MM.1S (cell line): ENCODE data around the gene MYO6.

ENCODE experiments used
- DNase-seq: peaks from one replicate; pipeline ENCODE4 v3.0.0-alpha.2; 2015
- H2AFZ ChIP-seq: fragments of 300-600 bp; sonication (generic); 2 replicates; pipeline ENCODE4 v1.6.0; 2016; ENCODE audit warnings: antibody characterized with exemption, low read length
- H3F3A ChIP-seq: fragments of 300-600 bp; sonication (generic); 2 replicates; pipeline ENCODE4 v1.6.1; 2016; ENCODE audit warnings: mild to moderate bottlenecking, antibody characterized with exemption, low read length, moderate library complexity, mixed read lengths; ENCODE audit not compliant: insufficient read depth
- H3K27ac ChIP-seq: fragments of 300-600 bp; sonication (generic); 2 replicates; pipeline ENCODE4 v1.5.1; 2016; ENCODE audit warnings: mild to moderate bottlenecking, low read length
- H3K27me3 ChIP-seq: fragments of 300-600 bp; sonication (generic); replicated peaks from 2 replicates; pipeline ENCODE4 v1.6.0; 2016; ENCODE audit warnings: low read length; ENCODE audit not compliant: insufficient read depth
- H3K36me3 ChIP-seq: fragments of 300-600 bp; sonication (generic); replicated peaks from 2 replicates; pipeline ENCODE4 v1.6.1; 2016; ENCODE audit warnings: mild to moderate bottlenecking, low read length, mixed read lengths; ENCODE audit not compliant: insufficient read depth
- H3K4me1 ChIP-seq: fragments of 300-600 bp; sonication (generic); 2 replicates; pipeline ENCODE4 v1.6.1; 2016; ENCODE audit warnings: low read length, mixed read lengths
- H3K4me2 ChIP-seq: fragments of 300-600 bp; sonication (generic); 2 replicates; pipeline ENCODE4 v1.6.0; 2016; ENCODE audit warnings: low read depth, low read length
- H3K4me3 ChIP-seq: fragments of 300-600 bp; sonication (generic); 2 replicates; pipeline ENCODE4 v1.5.1; 2016; ENCODE audit warnings: low read length, mixed read lengths
- H3K79me2 ChIP-seq: fragments of 300-600 bp; sonication (generic); 2 replicates; pipeline ENCODE4 v1.6.1; 2016; ENCODE audit warnings: mixed run types, low read length, mixed read lengths
- H3K9ac ChIP-seq: fragments of 300-600 bp; sonication (generic); 2 replicates; pipeline ENCODE4 v1.6.1; 2016; ENCODE audit warnings: low read length, mixed read lengths
- H3K9me2 ChIP-seq: fragments of 300-600 bp; sonication (generic); replicated peaks from 2 replicates; pipeline ENCODE4 v1.6.1; 2016; ENCODE audit warnings: mild to moderate bottlenecking, low read length, mixed read lengths; ENCODE audit not compliant: insufficient read depth
- H3K9me3 ChIP-seq: fragments of 300-600 bp; sonication (generic); replicated peaks from 2 replicates; pipeline ENCODE4 v1.6.1; 2016; ENCODE audit warnings: mild to moderate bottlenecking, low read length, mixed read lengths; ENCODE audit not compliant: insufficient read depth
- H4K20me1 ChIP-seq: fragments of 300-600 bp; sonication (generic); 2 replicates; pipeline ENCODE4 v1.6.1; 2016; ENCODE audit warnings: mild to moderate bottlenecking, low read length, moderate library complexity, mixed read lengths; ENCODE audit not compliant: insufficient read depth
- EZH2 ChIP-seq: fragments of 300-600 bp; sonication (generic); optimal IDR thresholded peaks from 2 replicates; pipeline ENCODE3; 2017; ENCODE audit warnings: low read depth, mild to moderate bottlenecking, antibody characterized with exemption, low read length, mixed read lengths
- EZH2phosphoT487 ChIP-seq: fragments of 300-600 bp; sonication (generic); IDR thresholded peaks from 2 replicates; pipeline ENCODE4 v1.6.1; 2018; ENCODE audit warnings: antibody characterized with exemption, low read length
- TF ChIP-seq, protein P1 (sequence below): fragments of 300-600 bp; sonication (generic); IDR thresholded peaks from 2 replicates; pipeline ENCODE4 v1.5.1; 2016; ENCODE audit warnings: antibody characterized with exemption, low read length, mixed read lengths

MYO6 gene

DNA sequence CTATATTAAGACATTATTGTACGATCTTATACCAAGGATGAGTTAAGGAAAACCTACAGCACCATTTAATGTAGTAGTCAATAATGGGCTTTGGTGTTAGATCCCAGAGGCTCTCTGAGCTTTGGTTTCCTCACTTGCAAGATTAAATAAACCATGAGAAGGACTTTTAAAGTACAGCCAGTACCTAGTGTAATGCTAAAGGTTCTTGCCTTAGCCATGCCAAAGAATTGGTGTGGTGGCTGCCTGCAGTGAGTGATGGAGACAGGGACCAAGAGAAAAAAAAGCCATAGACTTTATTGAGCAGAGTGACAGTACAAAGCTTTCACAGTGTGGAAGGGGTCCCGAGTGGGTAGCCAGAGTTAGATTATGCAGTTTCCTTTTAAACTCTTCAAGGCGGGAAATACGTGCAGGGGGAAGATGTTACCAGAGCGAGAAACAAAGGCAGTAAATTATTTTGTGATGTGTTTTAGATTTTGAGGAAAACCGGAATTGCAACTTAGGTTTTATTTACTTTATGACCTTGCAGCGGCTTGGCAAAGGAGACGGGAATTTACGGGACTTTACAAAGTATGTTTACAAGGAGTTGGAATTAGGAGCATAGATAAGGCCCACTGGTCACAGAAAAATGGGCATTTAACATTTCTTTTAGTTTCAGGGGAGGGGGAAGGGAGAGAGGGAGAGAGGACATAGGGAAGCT, 100.4 kb downstream of the MYO6 start:
- no peak overlapping the region for H2AFZ ChIP-seq
- no peak overlapping the region for H3K27ac ChIP-seq
- no peaks in the 10 kb centered on the region for H3K27me3 ChIP-seq
- no peak overlapping the region for H3K4me2 ChIP-seq
- TF ChIP-seq EZH2 = no peak
- TF ChIP-seq, protein P1, sequence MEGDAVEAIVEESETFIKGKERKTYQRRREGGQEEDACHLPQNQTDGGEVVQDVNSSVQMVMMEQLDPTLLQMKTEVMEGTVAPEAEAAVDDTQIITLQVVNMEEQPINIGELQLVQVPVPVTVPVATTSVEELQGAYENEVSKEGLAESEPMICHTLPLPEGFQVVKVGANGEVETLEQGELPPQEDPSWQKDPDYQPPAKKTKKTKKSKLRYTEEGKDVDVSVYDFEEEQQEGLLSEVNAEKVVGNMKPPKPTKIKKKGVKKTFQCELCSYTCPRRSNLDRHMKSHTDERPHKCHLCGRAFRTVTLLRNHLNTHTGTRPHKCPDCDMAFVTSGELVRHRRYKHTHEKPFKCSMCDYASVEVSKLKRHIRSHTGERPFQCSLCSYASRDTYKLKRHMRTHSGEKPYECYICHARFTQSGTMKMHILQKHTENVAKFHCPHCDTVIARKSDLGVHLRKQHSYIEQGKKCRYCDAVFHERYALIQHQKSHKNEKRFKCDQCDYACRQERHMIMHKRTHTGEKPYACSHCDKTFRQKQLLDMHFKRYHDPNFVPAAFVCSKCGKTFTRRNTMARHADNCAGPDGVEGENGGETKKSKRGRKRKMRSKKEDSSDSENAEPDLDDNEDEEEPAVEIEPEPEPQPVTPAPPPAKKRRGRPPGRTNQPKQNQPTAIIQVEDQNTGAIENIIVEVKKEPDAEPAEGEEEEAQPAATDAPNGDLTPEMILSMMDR = no peak
- TF ChIP-seq EZH2phosphoT487 = no peak
- no peaks in the 10 kb centered on the region for H3K36me3 ChIP-seq
- peaks cover 15% of the 10 kb centered on the region for H3K4me1 ChIP-seq
- H4K20me1 ChIP-seq = no peaks in the 10 kb centered on the region
- H3K79me2 ChIP-seq = 0 out of 2 replicates have a peak, but pooled peaks cover 3% of the 10 kb centered on the region
- H3K9ac ChIP-seq = no peak overlapping the region
- no peak overlapping the region for H3K4me3 ChIP-seq
- H3K9me2 ChIP-seq = no peaks in the 10 kb centered on the region
- H3K9me3 ChIP-seq = no peaks in the 10 kb centered on the region
- no peak for DNase-seq
- peaks cover 8% of the 10 kb centered on the region; the same call in 1 of the 2 replicates for H3F3A ChIP-seq

DNA sequence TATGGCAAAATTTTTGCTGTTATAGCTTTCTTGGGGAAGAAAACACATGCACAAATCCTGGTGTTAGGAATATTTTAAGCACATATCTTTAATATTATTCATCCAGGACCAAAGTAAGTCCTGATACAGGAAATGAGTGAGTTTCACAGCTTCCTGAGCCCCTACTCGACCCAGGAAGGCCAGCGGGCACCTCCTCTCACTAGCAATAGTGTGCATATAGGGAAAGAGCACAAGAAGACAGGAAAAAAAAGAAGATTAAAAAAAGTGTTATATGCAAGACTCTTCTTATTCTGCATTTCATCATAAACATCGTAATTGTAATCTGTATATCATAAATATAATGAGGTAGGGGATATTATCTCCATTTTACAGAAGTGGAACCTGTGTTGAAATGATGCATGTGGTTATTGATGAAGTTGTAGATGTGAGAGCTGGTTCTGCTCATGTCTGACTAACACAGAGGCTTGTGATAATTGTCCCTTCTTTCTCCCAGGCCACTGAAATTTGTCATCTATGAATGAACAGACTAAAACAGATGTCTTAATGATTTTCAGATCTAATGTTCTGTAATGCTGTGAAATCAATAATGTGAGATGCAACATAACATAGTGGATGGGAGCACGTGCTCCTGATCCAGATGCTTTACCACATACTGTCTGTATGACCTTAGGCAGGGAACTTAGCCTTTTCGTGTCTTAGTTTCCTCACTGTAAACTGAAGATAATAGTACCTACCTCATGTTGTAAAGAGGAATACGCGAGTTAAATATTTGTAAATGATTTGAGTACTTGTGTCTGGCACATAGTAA, 101.2 kb downstream of the MYO6 start:
- H3K9me2 ChIP-seq = no peaks in the 10 kb centered on the region
- no peak overlapping the region for H3K27ac ChIP-seq
- H2AFZ ChIP-seq = no peak overlapping the region
- H3K4me3 ChIP-seq = no peak overlapping the region
- TF ChIP-seq EZH2phosphoT487 (no peak), EZH2 (no peak)
- TF ChIP-seq, protein P1 = no peak
- no peak for DNase-seq
- H3K4me1 ChIP-seq = peaks cover 15% of the 10 kb centered on the region
- peaks cover 8% of the 10 kb centered on the region; the same call in 1 of the 2 replicates for H3F3A ChIP-seq
- no peaks in the 10 kb centered on the region for H3K27me3 ChIP-seq
- no peaks in the 10 kb centered on the region for H3K9me3 ChIP-seq
- no peaks in the 10 kb centered on the region for H3K36me3 ChIP-seq
- H3K4me2 ChIP-seq = no peak overlapping the region
- H3K79me2 ChIP-seq = 0 out of 2 replicates have a peak, but pooled peaks cover 3% of the 10 kb centered on the region
- H3K9ac ChIP-seq = no peak overlapping the region
- H4K20me1 ChIP-seq = no peaks in the 10 kb centered on the region

DNA sequence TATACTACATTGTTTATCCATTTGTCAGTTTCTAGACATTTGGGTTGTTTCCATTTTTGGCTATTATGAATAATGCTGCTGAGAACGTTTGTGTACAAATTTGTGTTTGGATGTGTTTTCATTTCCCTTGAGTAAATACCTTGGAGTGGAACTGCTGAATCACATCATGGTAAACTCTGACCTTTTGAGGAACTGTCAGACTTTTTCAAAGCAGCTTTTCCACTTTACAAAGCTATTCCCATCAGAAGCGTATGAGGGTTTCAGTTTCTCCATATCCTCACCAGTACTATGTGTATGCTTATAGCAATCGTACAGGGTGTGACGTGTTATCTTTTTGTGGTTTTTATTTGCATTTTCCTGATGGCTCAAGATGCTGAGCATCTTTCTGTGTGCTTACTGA, 103.7 kb downstream of the MYO6 start:
- Histone ChIP-seq H3K4me2 (peak overlapping the region; percentile 52; the same call in 1 of the 2 replicates), H3K4me3 (peak overlapping the region; percentile 16; the same call in 1 of the 2 replicates), H3F3A (peaks cover 8% of the 10 kb centered on the region; the same call in 1 of the 2 replicates)

More for the DNA sequence above, 103.7 kb downstream of the MYO6 start:
- peak; percentile 79 for DNase-seq
- Histone ChIP-seq H3K27ac (peak overlapping the region; percentile 67; the same call in 1 of the 2 replicates), H4K20me1 (no peaks in the 10 kb centered on the region), H3K4me1 (peaks cover 15% of the 10 kb centered on the region), H3K27me3 (no peaks in the 10 kb centered on the region), H3K36me3 (no peaks in the 10 kb centered on the region), H3K79me2 (0 out of 2 replicates have a peak, but pooled peaks cover 3% of the 10 kb centered on the region), H3K9ac (peak overlapping the region; percentile 33; the same call in 1 of the 2 replicates), H3K9me3 (no peaks in the 10 kb centered on the region), H2AFZ (no peak overlapping the region), H3K9me2 (no peaks in the 10 kb centered on the region)
- TF ChIP-seq EZH2 = no peak
- TF ChIP-seq, protein P1 = no peak
- no peak for TF ChIP-seq EZH2phosphoT487
